ENCODE results near the gene CNTN4.
"Not testable (repeated sequence)": the region's sequence is repeated elsewhere in the genome, so short reads cannot be mapped to it uniquely, and the experiment has no call there.

Gene CNTN4

GRCh38 chr3:2098398-2099027, at the start of gene CNTN4:
CNTN4 (plus strand) TSS chr3:2098866.
- DNase-seq, result no peak

- DNase-seq, result no peak
Measured at GRCh38 chr3:2061360-2061759, 37.3 kb upstream of the CNTN4 start.

- DNase-seq, result no peak
Measured at GRCh38 chr3:2071531-2071930, 27.1 kb upstream of the CNTN4 start.

- no peak for DNase-seq
Measured at GRCh38 chr3:2078821-2079220, 19.8 kb upstream of the CNTN4 start.

- no peak for DNase-seq
Measured at GRCh38 chr3:2082871-2083480, 15.7 kb upstream of the CNTN4 start.

- not testable (repeated sequence) for DNase-seq
Measured at GRCh38 chr3:2083558-2083957, 15.1 kb upstream of the CNTN4 start.

GRCh38 chr3:2090095-2090911, 8.4 kb upstream of the CNTN4 start:
- no peak for DNase-seq

GRCh38 chr3:2092758-2093157, 5.9 kb upstream of the CNTN4 start:
- DNase-seq, result no peak

GRCh38 chr3:2094941-2095340, 3.7 kb upstream of the CNTN4 start:
- no peak for DNase-seq

- no peak for DNase-seq
Measured at GRCh38 chr3:2096216-2096615, 2.5 kb upstream of the CNTN4 start.

- no peak for DNase-seq
Measured at GRCh38 chr3:2097641-2098191, 950 bp upstream of the CNTN4 start.

GRCh38 chr3:2099028-2099671, 484 bp downstream of the CNTN4 start:
- DNase-seq, result no peak

GRCh38 chr3:2099779-2100191, 1.1 kb downstream of the CNTN4 start:
- DNase-seq, result no peak

GRCh38 chr3:2106438-2106837, 7.8 kb downstream of the CNTN4 start:
- DNase-seq, result no peak

- no peak for DNase-seq
Measured at GRCh38 chr3:2110597-2111117, 12.0 kb downstream of the CNTN4 start.

GRCh38 chr3:2114617-2115275, 16.1 kb downstream of the CNTN4 start:
- no peak for DNase-seq

GRCh38 chr3:2130726-2131125, 32.1 kb downstream of the CNTN4 start:
- DNase-seq, result no peak

GRCh38 chr3:2133146-2133545, 34.5 kb downstream of the CNTN4 start:
- DNase-seq, result no peak

- DNase-seq, result no peak
Measured at GRCh38 chr3:2137651-2138050, 39.0 kb downstream of the CNTN4 start.

GRCh38 chr3:2141482-2141881, 42.8 kb downstream of the CNTN4 start:
- no peak for DNase-seq

GRCh38 chr3:2148561-2149340, 50.1 kb downstream of the CNTN4 start:
- no peak for DNase-seq

GRCh38 chr3:2153053-2153452, 54.4 kb downstream of the CNTN4 start:
- DNase-seq, result no peak
